WI38 (cell line): ENCODE measurements around the gene DPCD.

Experiments
- H3K4me3 ChIP-seq: 2 replicates; pipeline ENCODE4 v1.5.1; 2011; ENCODE audit warnings: low read depth, mild to moderate bottlenecking, control low read depth, low read length
- CTCF ChIP-seq: IDR thresholded peaks from 2 replicates; pipeline ENCODE4 v1.5.1; 2012; ENCODE audit warnings: low read depth, mild to moderate bottlenecking, control low read depth, low read length

The DPCD gene

GRCh38 chr10:101568054-101568745 lies 19.9 kb upstream of the DPCD start:
- no peak overlapping the region for H3K4me3 ChIP-seq
- no peak for TF ChIP-seq CTCF

GRCh38 chr10:101569323-101569621 lies 18.8 kb upstream of the DPCD start:
- H3K4me3 ChIP-seq = no peak overlapping the region
- no peak for TF ChIP-seq CTCF

- peak; percentile 53 for TF ChIP-seq CTCF
- peak overlapping the region; percentile 64 for H3K4me3 ChIP-seq
These were observed 18.3 kb upstream of the DPCD start for GRCh38 chr10:101569622-101570427.

- peak overlapping the region; percentile 64 for H3K4me3 ChIP-seq
- TF ChIP-seq CTCF = no peak; the same call in 1 of the 2 replicates
These were observed 17.5 kb upstream of the DPCD start for GRCh38 chr10:101570428-101571270.

- no peak overlapping the region for H3K4me3 ChIP-seq
- TF ChIP-seq CTCF = no peak
These were observed 16.7 kb upstream of the DPCD start for GRCh38 chr10:101571271-101571925.

- H3K4me3 ChIP-seq = no peak overlapping the region
- TF ChIP-seq CTCF = no peak
These were observed 16.0 kb upstream of the DPCD start for GRCh38 chr10:101572126-101572525.
